Endothelial cell (in vitro differentiated cells): ENCODE measurements around the gene DHRS1. TPM values are rescaled to one million over a fixed set of nuclear protein-coding genes. Genes with fewer than 3 reads are reported as not detected.
A peak's percentile ranks its signal among the peaks of the same experiment; 100 is the strongest.

Experiments
- DNase-seq: peaks from one replicate; pipeline ENCODE4 v3.0.0; 2021; ENCODE audit warnings: low spot score
- H3K27ac Mint-ChIP-seq: one replicate; pipeline ENCODE4 v1.8.0; 2021; ENCODE audit warnings: mixed read lengths, inconsistent platforms; ENCODE audit not compliant: unreplicated experiment
- H3K27me3 Mint-ChIP-seq: one replicate; pipeline ENCODE4 v1.8.0; 2021; ENCODE audit warnings: mild to moderate bottlenecking, moderate library complexity, mixed read lengths, inconsistent platforms; ENCODE audit not compliant: unreplicated experiment
- H3K36me3 Mint-ChIP-seq: one replicate; pipeline ENCODE4 v1.8.0; 2021; ENCODE audit warnings: mild to moderate bottlenecking, low read depth, mixed read lengths, inconsistent platforms; ENCODE audit not compliant: unreplicated experiment
- H3K4me1 Mint-ChIP-seq: one replicate; pipeline ENCODE4 v1.8.0; 2021; ENCODE audit warnings: mild to moderate bottlenecking, mixed read lengths, inconsistent platforms; ENCODE audit not compliant: unreplicated experiment
- H3K4me3 Mint-ChIP-seq: one replicate; pipeline ENCODE4 v1.8.0; 2021; ENCODE audit warnings: mild to moderate bottlenecking, mixed read lengths, inconsistent platforms; ENCODE audit not compliant: unreplicated experiment
- H3K9me3 Mint-ChIP-seq: one replicate; pipeline ENCODE4 v1.8.0; 2021; ENCODE audit warnings: mixed read lengths, inconsistent platforms; ENCODE audit not compliant: unreplicated experiment
- CTCF ChIP-seq: fragments of 200-600 bp; sonication (generic); IDR thresholded peaks from one replicate; pipeline ENCODE4 v1.5.0; 2021; ENCODE audit warnings: antibody characterized with exemption; ENCODE audit not compliant: unreplicated experiment
- total RNA-seq: library from RNA; stranded (reverse); fragmentation: NEBNext Ultra II Directional; extraction: Animal tissue kit (Norgen Biotek cat#: 25700); gene quantifications from one replicate; pipeline ENCODE4 v1.2.1, GENCODE V29; 2021; ENCODE audit not compliant: unreplicated experiment

Gene DHRS1
- total RNA-seq, 1 donor from 2014 or later, result 17.7 TPM

GRCh38 chr14:24241829-24242443 lies 57.6 kb downstream of the DHRS1 start:
- Mint-ChIP-seq H3K4me3 (peak overlapping the region; percentile 94), H3K4me1 (peaks cover 7% of the 10 kb centered on the region), H3K9me3 (no peaks in the 10 kb centered on the region), H3K27ac (peak overlapping the region; percentile 100), H3K36me3 (peaks cover 30% of the 10 kb centered on the region), H3K27me3 (peaks cover 11% of the 10 kb centered on the region)
- DNase-seq, result peak; percentile 92
- peak; percentile 63 for TF ChIP-seq CTCF

Other genes starting within 250 kb of the DHRS1 start
- 1.4 TPM for gene CARMIL3, start 247.8 kb downstream of the DHRS1 start, total RNA-seq
- not detected for gene CPNE6, start 228.2 kb downstream of the DHRS1 start, total RNA-seq
- gene PCK2, start 205.5 kb downstream of the DHRS1 start, total RNA-seq, result 23.9 TPM
- gene DCAF11, start 185.0 kb downstream of the DHRS1 start, total RNA-seq, result 38.2 TPM
- gene NRL, start 184.8 kb downstream of the DHRS1 start, total RNA-seq, result 1.2 TPM
- gene FITM1, start 169.1 kb downstream of the DHRS1 start, total RNA-seq, result 0.59 TPM
- 43.6 TPM for gene PSME1, start 163.6 kb downstream of the DHRS1 start, total RNA-seq
- 16.7 TPM for gene EMC9, start 158.2 kb downstream of the DHRS1 start, total RNA-seq
- gene PSME2, start 153.2 kb downstream of the DHRS1 start, total RNA-seq, result 73.6 TPM
- gene RNF31, start 152.3 kb downstream of the DHRS1 start, total RNA-seq, result 90.2 TPM
- gene IRF9, start 138.5 kb downstream of the DHRS1 start, total RNA-seq, result 25.7 TPM
- gene REC8, start 127.7 kb downstream of the DHRS1 start, total RNA-seq, result 31.8 TPM
- gene IPO4, start 111.0 kb downstream of the DHRS1 start, total RNA-seq, result 29.0 TPM
- gene TM9SF1, start 104.3 kb downstream of the DHRS1 start, total RNA-seq, result 41.8 TPM
- not detected for gene TSSK4, start 94.1 kb downstream of the DHRS1 start, total RNA-seq
- gene CHMP4A, start 86.3 kb downstream of the DHRS1 start, total RNA-seq, result 34.3 TPM
- gene MDP1, start 83.7 kb downstream of the DHRS1 start, total RNA-seq, result 17.4 TPM
- 154 TPM for gene NEDD8, start 67.4 kb downstream of the DHRS1 start, total RNA-seq
- 61.3 TPM for gene GMPR2, start 66.9 kb downstream of the DHRS1 start, total RNA-seq
- 25.4 TPM for gene TINF2, start 57.2 kb downstream of the DHRS1 start, total RNA-seq
- 1.7 TPM for gene TGM1, start 36.6 kb downstream of the DHRS1 start, total RNA-seq
- gene RABGGTA, start 28.2 kb downstream of the DHRS1 start, total RNA-seq, result 17.7 TPM
- 27.2 TPM for gene NOP9, start 70 bp upstream of the DHRS1 start, total RNA-seq
- 0.82 TPM for gene CIDEB, start 8.2 kb upstream of the DHRS1 start, total RNA-seq
- gene LTB4R2, start 10.4 kb upstream of the DHRS1 start, total RNA-seq, result 13.3 TPM
- 9.5 TPM for gene LTB4R, start 11.7 kb upstream of the DHRS1 start, total RNA-seq
- 74.6 TPM for gene ADCY4, start 35.3 kb upstream of the DHRS1 start, total RNA-seq
- 2.6 TPM for gene RIPK3, start 40.2 kb upstream of the DHRS1 start, total RNA-seq
- 42.4 TPM for gene NFATC4, start 68.4 kb upstream of the DHRS1 start, total RNA-seq
- 49.0 TPM for gene NYNRIN, start 99.2 kb upstream of the DHRS1 start, total RNA-seq
- 1.5 TPM for gene CBLN3, start 129.9 kb upstream of the DHRS1 start, total RNA-seq
- 43.8 TPM for gene KHNYN, start 130.2 kb upstream of the DHRS1 start, total RNA-seq
- gene SDR39U1, start 143.0 kb upstream of the DHRS1 start, total RNA-seq, result 34.9 TPM
- not detected for gene CMA1, start 208.5 kb upstream of the DHRS1 start, total RNA-seq